GM12878 (cell line): ENCODE measurements around the gene ADAMTS19. TPM values are rescaled to one million over a fixed set of nuclear protein-coding genes. Genes with fewer than 3 reads are reported as not detected.

ENCODE experiments used
- ATAC-seq: fragments of 200-7000 bp; cut with Tn5 transposase; 3 replicates; pipeline ENCODE4 v1.9.1; 2020; ENCODE audit warnings: mild to moderate bottlenecking, moderate library complexity
- BruUV-seq: library from RNA; stranded (reverse); fragments of 400-500 nt; replicated peaks from 2 replicates; lab custom pipeline; 2021; lab: Mats Ljungman, UMichigan
- CTCF ChIA-PET: fragments of 300-600 bp; sonication (Branson Sonifier 250); formaldehyde crosslinking; extraction: SDS; loops from one replicate; lab custom pipeline; 2021; ENCODE audit warnings: inconsistent platforms; lab: Yijun Ruan, JAX
- POLR2A ChIA-PET: fragments of 350-600 bp; formaldehyde crosslinking; extraction: SDS; loops from one replicate; lab custom pipeline; 2021; ENCODE audit warnings: inconsistent platforms; lab: Charles Lee
- RAD21 ChIA-PET: fragments of 300-600 bp; sonication (Branson Sonifier 250); formaldehyde crosslinking; loops from one replicate; lab custom pipeline; 2023; ENCODE audit warnings: antibody characterized with exemption; ENCODE audit not compliant: unreplicated experiment; lab: Charles Lee
- SMC1A ChIA-PET: fragments of 300-600 bp; sonication (Branson Sonifier 250); formaldehyde crosslinking; loops from one replicate; lab custom pipeline; 2023; ENCODE audit not compliant: unreplicated experiment, uncharacterized antibody; lab: Charles Lee
- DNase-seq: peaks from one replicate; pipeline ENCODE4 v3.0.0-alpha.2; 2011; ENCODE audit warnings: low read depth, low spot score
- FAIRE-seq: peaks from 3 replicates; lab custom pipeline; 2011; peaks lifted over from hg19 to GRCh38; lab: Jason Lieb, UNC
- H2AFZ ChIP-seq: 2 replicates; pipeline ENCODE4 v1.6.0; 2011; ENCODE audit warnings: low read depth, low read length, control low read depth; ENCODE audit not compliant: control insufficient read depth
- H3K27ac ChIP-seq: 2 replicates; pipeline ENCODE4 v1.5.1; 2011; ENCODE audit warnings: control low read depth; ENCODE audit not compliant: control insufficient read depth, insufficient read depth
- H3K27me3 ChIP-seq, 2 experiments: replicated peaks in 1 of 2; 2 replicates each; pipeline versions ENCODE4 v1.6.0 to v1.6.1; 2011; ENCODE audit warnings: low read length in 1 of 2; ENCODE audit not compliant: control insufficient read depth in 2 of 2, insufficient read depth in 2 of 2
- H3K36me3 ChIP-seq, 2 experiments: 2 replicates each; pipeline ENCODE4 v1.5.1; 2011; ENCODE audit warnings: low read length in 1 of 2; ENCODE audit not compliant: control insufficient read depth in 2 of 2, insufficient read depth in 2 of 2
- H3K4me1 ChIP-seq: 2 replicates; pipeline ENCODE4 v1.6.1; 2011; ENCODE audit warnings: mild to moderate bottlenecking, low read length, moderate library complexity, mixed read lengths; ENCODE audit not compliant: control insufficient read depth, insufficient read depth
- H3K4me2 ChIP-seq: 2 replicates; pipeline ENCODE4 v1.6.0; 2011; ENCODE audit warnings: control low read depth; ENCODE audit not compliant: control insufficient read depth, insufficient read depth
- H3K4me3 ChIP-seq: fragments of 200-600 bp; sonication (generic); 2 replicates; pipeline ENCODE4 v1.5.1; 2016
- H3K79me2 ChIP-seq: 2 replicates; pipeline ENCODE4 v1.6.0; 2011; ENCODE audit warnings: low read length; ENCODE audit not compliant: control insufficient read depth, insufficient read depth
- H3K9ac ChIP-seq: 2 replicates; pipeline ENCODE4 v1.8.0; 2011; ENCODE audit warnings: low read length, control low read depth, mixed read lengths; ENCODE audit not compliant: control insufficient read depth, insufficient read depth
- H3K9me3 ChIP-seq: replicated peaks from 3 replicates; pipeline ENCODE4 v1.5.1; 2011; ENCODE audit warnings: mild to moderate bottlenecking, low read length; ENCODE audit not compliant: control insufficient read depth, insufficient read depth
- H4K20me1 ChIP-seq: 2 replicates; pipeline ENCODE4 v1.6.0; 2011; ENCODE audit not compliant: control insufficient read depth, insufficient read depth
- CREM ChIP-seq: IDR thresholded peaks from 2 replicates; pipeline ENCODE4 v1.6.1; 2014; ENCODE audit warnings: antibody characterized with exemption, low read depth
- ESRRA ChIP-seq: IDR thresholded peaks from 2 replicates; pipeline ENCODE4 v1.6.1; 2012; ENCODE audit warnings: mild to moderate bottlenecking, low read length, improper control_type of control experiment
- ETV6 ChIP-seq, 2 experiments: fragments of 450-650 bp in 1 of 2; IDR thresholded peaks in 1 of 2; conservative IDR thresholded peaks in 1 of 2; 2 replicates each; pipeline ENCODE4 v1.6.1; 2014; ENCODE audit warnings: antibody characterized with exemption in 1 of 2, borderline replicate concordance in 1 of 2, low read depth in 1 of 2, mild to moderate bottlenecking in 1 of 2, moderate library complexity in 1 of 2
- MXI1 ChIP-seq: fragments of 150-350 bp; IDR thresholded peaks from 2 replicates; pipeline ENCODE4 v1.6.1; 2011; ENCODE audit warnings: low read depth, mild to moderate bottlenecking, inconsistent platforms, low read length, improper control_type of control experiment
- SREBF2 ChIP-seq: IDR thresholded peaks from 2 replicates; pipeline ENCODE4 v1.6.1; 2012; ENCODE audit warnings: mild to moderate bottlenecking, low read length
- WGBS: methylation state at CpG from one replicate; pipeline ENCODE4 v1.1.6; 2016; ENCODE audit warnings: low lambda C conversion rate; ENCODE audit not compliant: insufficient replicate concordance, insufficient coverage; ENCODE audit errors: missing lambda C conversion rate; 5-methylcytosine and 5-hydroxymethylcytosine counted together
- in situ Hi-C: fragments of 300-500 bp; cut with MboI; formaldehyde crosslinking; loops from 9 replicates; pipeline ENCODE4 v1.14.3; 2018; ENCODE audit warnings: mixed read lengths
- intact Hi-C: fragments of 100-400 bp; cut with micrococcal nuclease; formaldehyde crosslinking; loops from one replicate; pipeline ENCODE4 v1.14.2; 2022; ENCODE audit not compliant: unreplicated experiment
- polyA plus RNA-seq, 11 experiments: library from polyadenylated mRNA; depleted of rRNA in 4 of 11; unstranded in 6 of 11; stranded (reverse) in 5 of 11; fragments of >200 nt; fragmentation: Nextera tagmentation in 4 of 11; fragmentation: Illumina TruSeq in 1 of 11; extraction: Ambion mirVana in 4 of 11; extraction: Trizol in 1 of 11; gene quantifications; 1 replicate in 1 of 11; 2 replicates in 10 of 11; pipeline versions ENCODE4 v1.2.1 to v1.2.3, GENCODE V29; 2011 to 2016; ENCODE audit warnings: inconsistent platforms in 2 of 11, missing spikeins in 2 of 11, low read depth in 1 of 11
- total RNA-seq, 4 experiments: library from RNA; depleted of rRNA in 3 of 4; stranded (reverse); fragments of >200 nt in 3 of 4; fragmentation: Illumina TruSeq in 1 of 4; extraction: Trizol in 1 of 4; gene quantifications; 2 replicates each; pipeline versions ENCODE4 v1.2.1 to v1.2.3, GENCODE V29; 2013 to 2021
- TF ChIP-seq, protein P1 (sequence below): IDR thresholded peaks from 2 replicates; pipeline ENCODE4 v1.6.1; 2012; ENCODE audit warnings: mild to moderate bottlenecking, low read depth, low read length
- TF ChIP-seq, protein P2 (sequence below): IDR thresholded peaks from 2 replicates; pipeline ENCODE4 v1.6.1; 2011; ENCODE audit warnings: low read depth, mild to moderate bottlenecking, low read length, moderate library complexity, borderline replicate concordance; ENCODE audit errors: extremely low read depth

The ADAMTS19 gene
- total and polyA plus RNA-seq, 10 of the 15 experiments (the other 5 are each of a cell fraction or from before 2014, with no cell fraction given), result not detected

DNA sequence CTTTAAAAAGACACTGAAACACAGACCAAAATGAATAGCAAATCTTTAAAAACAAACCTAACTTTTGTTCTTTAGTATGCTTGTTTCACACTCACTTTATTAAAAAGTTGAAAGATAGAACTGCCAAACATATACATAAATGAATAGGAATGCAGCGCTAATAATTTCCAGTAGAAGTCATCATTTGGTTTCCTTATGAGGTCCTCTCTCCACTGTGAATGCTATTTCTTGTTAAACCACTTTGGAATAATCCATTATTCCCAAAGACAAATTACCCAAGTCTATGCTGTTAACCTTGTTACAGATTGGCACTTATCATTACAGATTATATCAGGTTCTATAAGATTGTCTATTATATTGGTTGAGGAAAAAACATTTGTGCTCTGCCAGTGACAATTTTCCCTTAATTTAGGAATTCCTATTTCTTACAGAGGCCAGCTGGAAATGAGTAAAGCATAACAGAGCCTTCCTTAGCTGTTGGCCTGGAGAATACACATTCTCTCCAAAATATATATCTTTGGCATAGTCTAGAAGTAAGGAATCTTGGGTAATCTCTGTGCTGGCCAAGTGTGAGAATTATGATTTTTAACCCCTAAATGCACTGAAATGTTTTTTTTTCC lies 258.5 kb downstream of the ADAMTS19 start:
- ATAC-seq (no peak), FAIRE-seq (no peak), DNase-seq (no peak)
- in situ Hi-C loops (no loop called here), intact Hi-C loops (no loop called here)
- ChIA-PET POLR2A (no interaction called here), SMC1A (interaction anchor here (1.4 kb wide), 1 partner anchor 12 kb away, joined by 3 read pairs; no protein-coding TSS in a partner anchor), RAD21 (no interaction called here), CTCF (no interaction called here)
- Histone ChIP-seq H3K27ac (no peak overlapping the region), H3K4me3 (no peak overlapping the region), H4K20me1 (no peaks in the 10 kb centered on the region), H3K9me3 (no peaks in the 10 kb centered on the region), H3K27me3 (no peaks in the 10 kb centered on the region), H3K4me2 (no peak overlapping the region), H3K36me3 (no peaks in the 10 kb centered on the region), H3K79me2 (no peaks in the 10 kb centered on the region), H3K4me1 (no peaks in the 10 kb centered on the region), H3K9ac (no peak overlapping the region), H2AFZ (no peak overlapping the region)
- BruUV-seq, result no TSS peak
- 81% methylated on average over 1 of the region's 1 CpG for WGBS
- TF ChIP-seq CREM (no peak), ETV6 (conservative IDR thresholded peaks at IDR 0.05 in 1 of 2, IDR thresholded peaks at IDR 0.05 in 1 of 2; ENCODE audit: borderline replicate concordance in 1 of 2, low read depth in 1 of 2) (no peak), SREBF2 (no peak), ESRRA (no peak), MXI1 (no peak)
- TF ChIP-seq, protein P1, sequence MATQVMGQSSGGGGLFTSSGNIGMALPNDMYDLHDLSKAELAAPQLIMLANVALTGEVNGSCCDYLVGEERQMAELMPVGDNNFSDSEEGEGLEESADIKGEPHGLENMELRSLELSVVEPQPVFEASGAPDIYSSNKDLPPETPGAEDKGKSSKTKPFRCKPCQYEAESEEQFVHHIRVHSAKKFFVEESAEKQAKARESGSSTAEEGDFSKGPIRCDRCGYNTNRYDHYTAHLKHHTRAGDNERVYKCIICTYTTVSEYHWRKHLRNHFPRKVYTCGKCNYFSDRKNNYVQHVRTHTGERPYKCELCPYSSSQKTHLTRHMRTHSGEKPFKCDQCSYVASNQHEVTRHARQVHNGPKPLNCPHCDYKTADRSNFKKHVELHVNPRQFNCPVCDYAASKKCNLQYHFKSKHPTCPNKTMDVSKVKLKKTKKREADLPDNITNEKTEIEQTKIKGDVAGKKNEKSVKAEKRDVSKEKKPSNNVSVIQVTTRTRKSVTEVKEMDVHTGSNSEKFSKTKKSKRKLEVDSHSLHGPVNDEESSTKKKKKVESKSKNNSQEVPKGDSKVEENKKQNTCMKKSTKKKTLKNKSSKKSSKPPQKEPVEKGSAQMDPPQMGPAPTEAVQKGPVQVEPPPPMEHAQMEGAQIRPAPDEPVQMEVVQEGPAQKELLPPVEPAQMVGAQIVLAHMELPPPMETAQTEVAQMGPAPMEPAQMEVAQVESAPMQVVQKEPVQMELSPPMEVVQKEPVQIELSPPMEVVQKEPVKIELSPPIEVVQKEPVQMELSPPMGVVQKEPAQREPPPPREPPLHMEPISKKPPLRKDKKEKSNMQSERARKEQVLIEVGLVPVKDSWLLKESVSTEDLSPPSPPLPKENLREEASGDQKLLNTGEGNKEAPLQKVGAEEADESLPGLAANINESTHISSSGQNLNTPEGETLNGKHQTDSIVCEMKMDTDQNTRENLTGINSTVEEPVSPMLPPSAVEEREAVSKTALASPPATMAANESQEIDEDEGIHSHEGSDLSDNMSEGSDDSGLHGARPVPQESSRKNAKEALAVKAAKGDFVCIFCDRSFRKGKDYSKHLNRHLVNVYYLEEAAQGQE, result no peak
- TF ChIP-seq, protein P2, sequence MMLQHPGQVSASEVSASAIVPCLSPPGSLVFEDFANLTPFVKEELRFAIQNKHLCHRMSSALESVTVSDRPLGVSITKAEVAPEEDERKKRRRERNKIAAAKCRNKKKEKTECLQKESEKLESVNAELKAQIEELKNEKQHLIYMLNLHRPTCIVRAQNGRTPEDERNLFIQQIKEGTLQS, result no peak
